A549 (cell line): ENCODE data around the gene MYT1.
A peak's percentile ranks its signal among the peaks of the same experiment; 100 is the strongest.

Experiments
- BHLHE40 ChIP-seq: IDR thresholded peaks from 2 replicates; pipeline ENCODE4 v1.6.1; 2012; ENCODE audit warnings: low read depth, low read length, inconsistent platforms
- CHD2 ChIP-seq: fragments of 150-350 bp; IDR thresholded peaks from 2 replicates; pipeline ENCODE4 v1.6.1; 2014; ENCODE audit warnings: low read length; ENCODE audit not compliant: partially characterized antibody
- EP300 ChIP-seq, 2 experiments: fragments of >200 bp; sonication (Bioruptor Twin); formaldehyde crosslinking; IDR thresholded peaks; 2 replicates in 1 of 2; 3 replicates in 1 of 2; pipeline ENCODE4 v1.6.1; 2016 to 2017
- GATA3 ChIP-seq: IDR thresholded peaks from 2 replicates; pipeline ENCODE4 v1.6.1; 2012; ENCODE audit warnings: borderline replicate concordance
- HDAC2 ChIP-seq: fragments of 200-600 bp; sonication (generic); IDR thresholded peaks from 2 replicates; pipeline ENCODE4 v1.6.1; 2016
- JUNB ChIP-seq: fragments of >200 bp; sonication (Bioruptor Twin); formaldehyde crosslinking; IDR thresholded peaks from 2 replicates; pipeline ENCODE4 v1.6.1; 2016
- MAFK ChIP-seq: fragments of 450-650 bp; IDR thresholded peaks from 2 replicates; pipeline ENCODE4 v1.6.1; 2014; ENCODE audit not compliant: partially characterized antibody
- RAD21 ChIP-seq, 2 experiments: fragments of >200 bp in 1 of 2; sonication (Bioruptor Twin) in 1 of 2; formaldehyde crosslinking in 1 of 2; IDR thresholded peaks in 1 of 2; conservative IDR thresholded peaks in 1 of 2; 2 replicates in 1 of 2; 3 replicates in 1 of 2; pipeline ENCODE4 v1.6.1; 2012 to 2018; ENCODE audit warnings: inconsistent platforms in 1 of 2
- TF ChIP-seq, protein P1 (sequence below): fragments of >200 bp; sonication (Bioruptor Twin); formaldehyde crosslinking; IDR thresholded peaks from 3 replicates; pipeline ENCODE4 v1.5.1; 2016
- TF ChIP-seq, protein P2 (sequence below): fragments of 250-450 bp; sonication (Bioruptor Pico); IDR thresholded peaks from 2 replicates; pipeline ENCODE4 v1.5.0; 2021; ENCODE audit warnings: mild to moderate bottlenecking, moderate library complexity, borderline replicate concordance
- TF ChIP-seq, protein P3 (sequence below): IDR thresholded peaks from 2 replicates; pipeline ENCODE4 v1.6.1; 2012
- TF ChIP-seq, protein P4 (sequence below): IDR thresholded peaks from 2 replicates; pipeline ENCODE4 v1.6.1; 2012

DNA sequence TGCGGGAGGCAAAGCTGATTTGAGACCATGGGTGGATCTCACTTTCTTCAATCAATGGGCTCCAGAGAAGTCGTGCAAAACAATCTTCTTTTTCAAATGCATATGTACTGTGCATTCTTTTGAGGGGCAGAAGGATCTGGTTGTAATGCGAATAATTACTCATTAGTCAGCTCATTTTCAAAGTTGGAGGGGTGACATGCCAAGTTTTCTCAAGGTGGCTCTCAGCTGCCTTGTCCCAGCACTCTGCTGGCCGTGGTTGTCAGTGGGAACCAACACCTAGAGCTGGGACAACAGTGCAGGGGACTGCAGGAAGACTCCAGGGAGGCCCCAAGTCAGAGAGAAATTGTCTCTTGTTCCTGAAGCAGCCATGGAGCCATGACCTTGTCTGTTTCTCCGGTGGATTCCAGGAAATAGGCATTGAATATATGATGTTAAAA, 25.3 kb downstream of the MYT1 start:
- TF ChIP-seq, protein P1, sequence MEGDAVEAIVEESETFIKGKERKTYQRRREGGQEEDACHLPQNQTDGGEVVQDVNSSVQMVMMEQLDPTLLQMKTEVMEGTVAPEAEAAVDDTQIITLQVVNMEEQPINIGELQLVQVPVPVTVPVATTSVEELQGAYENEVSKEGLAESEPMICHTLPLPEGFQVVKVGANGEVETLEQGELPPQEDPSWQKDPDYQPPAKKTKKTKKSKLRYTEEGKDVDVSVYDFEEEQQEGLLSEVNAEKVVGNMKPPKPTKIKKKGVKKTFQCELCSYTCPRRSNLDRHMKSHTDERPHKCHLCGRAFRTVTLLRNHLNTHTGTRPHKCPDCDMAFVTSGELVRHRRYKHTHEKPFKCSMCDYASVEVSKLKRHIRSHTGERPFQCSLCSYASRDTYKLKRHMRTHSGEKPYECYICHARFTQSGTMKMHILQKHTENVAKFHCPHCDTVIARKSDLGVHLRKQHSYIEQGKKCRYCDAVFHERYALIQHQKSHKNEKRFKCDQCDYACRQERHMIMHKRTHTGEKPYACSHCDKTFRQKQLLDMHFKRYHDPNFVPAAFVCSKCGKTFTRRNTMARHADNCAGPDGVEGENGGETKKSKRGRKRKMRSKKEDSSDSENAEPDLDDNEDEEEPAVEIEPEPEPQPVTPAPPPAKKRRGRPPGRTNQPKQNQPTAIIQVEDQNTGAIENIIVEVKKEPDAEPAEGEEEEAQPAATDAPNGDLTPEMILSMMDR = no peak
- TF ChIP-seq MAFK = peak; percentile 69
- no peak for TF ChIP-seq GATA3
- TF ChIP-seq HDAC2 = no peak
- TF ChIP-seq CHD2 = no peak
- TF ChIP-seq EP300 (IDR thresholded peaks at IDR 0.05) = no peak
- TF ChIP-seq, protein P2, sequence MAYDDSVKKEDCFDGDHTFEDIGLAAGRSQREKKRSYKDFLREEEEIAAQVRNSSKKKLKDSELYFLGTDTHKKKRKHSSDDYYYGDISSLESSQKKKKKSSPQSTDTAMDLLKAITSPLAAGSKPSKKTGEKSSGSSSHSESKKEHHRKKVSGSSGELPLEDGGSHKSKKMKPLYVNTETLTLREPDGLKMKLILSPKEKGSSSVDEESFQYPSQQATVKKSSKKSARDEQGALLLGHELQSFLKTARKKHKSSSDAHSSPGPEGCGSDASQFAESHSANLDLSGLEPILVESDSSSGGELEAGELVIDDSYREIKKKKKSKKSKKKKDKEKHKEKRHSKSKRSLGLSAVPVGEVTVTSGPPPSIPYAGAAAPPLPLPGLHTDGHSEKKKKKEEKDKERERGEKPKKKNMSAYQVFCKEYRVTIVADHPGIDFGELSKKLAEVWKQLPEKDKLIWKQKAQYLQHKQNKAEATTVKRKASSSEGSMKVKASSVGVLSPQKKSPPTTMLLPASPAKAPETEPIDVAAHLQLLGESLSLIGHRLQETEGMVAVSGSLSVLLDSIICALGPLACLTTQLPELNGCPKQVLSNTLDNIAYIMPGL (CRISPR knock-in tag) = no peak
- TF ChIP-seq RAD21 (conservative IDR thresholded peaks at IDR 0.05 in 1 of 2, IDR thresholded peaks at IDR 0.05 in 1 of 2) = no peak
- TF ChIP-seq, protein P3, sequence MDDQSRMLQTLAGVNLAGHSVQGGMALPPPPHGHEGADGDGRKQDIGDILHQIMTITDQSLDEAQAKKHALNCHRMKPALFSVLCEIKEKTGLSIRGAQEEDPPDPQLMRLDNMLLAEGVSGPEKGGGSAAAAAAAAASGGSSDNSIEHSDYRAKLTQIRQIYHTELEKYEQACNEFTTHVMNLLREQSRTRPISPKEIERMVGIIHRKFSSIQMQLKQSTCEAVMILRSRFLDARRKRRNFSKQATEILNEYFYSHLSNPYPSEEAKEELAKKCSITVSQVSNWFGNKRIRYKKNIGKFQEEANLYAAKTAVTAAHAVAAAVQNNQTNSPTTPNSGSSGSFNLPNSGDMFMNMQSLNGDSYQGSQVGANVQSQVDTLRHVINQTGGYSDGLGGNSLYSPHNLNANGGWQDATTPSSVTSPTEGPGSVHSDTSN = no peak
- TF ChIP-seq JUNB = no peak
- TF ChIP-seq, protein P4, sequence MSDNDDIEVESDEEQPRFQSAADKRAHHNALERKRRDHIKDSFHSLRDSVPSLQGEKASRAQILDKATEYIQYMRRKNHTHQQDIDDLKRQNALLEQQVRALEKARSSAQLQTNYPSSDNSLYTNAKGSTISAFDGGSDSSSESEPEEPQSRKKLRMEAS = no peak
- TF ChIP-seq BHLHE40 = no peak
